ENCODE data around the gene KRT83. TPM values are rescaled to one million over a fixed set of nuclear protein-coding genes. Genes with fewer than 3 reads are reported as not detected.

KRT83 gene
- polyA plus RNA-seq, 2 of the 4 experiments (the other 2 are of a cell fraction): 20.4 to 44.8 TPM

GRCh38 chr12:52319097-52319496, 2.1 kb downstream of the KRT83 start:
- FAIRE-seq (no peak), ATAC-seq (peak in 1 of 2 experiments; percentile 51; a peak in 2 of 6 replicates), DNase-seq (ENCODE audit: low read depth in 1 of 2, low spot score in 1 of 2) (peak in 1 of 2 experiments; percentile 59)
- Histone ChIP-seq H3K4me1 (peaks cover 7% of the 10 kb centered on the region; the same call in 1 of the 3 replicates), H3K4me2 (no peak overlapping the region), H3K4me3 (no peak overlapping the region), H3K9me3 (no peaks in the 10 kb centered on the region), H3K27ac (peak overlapping the region; percentile 51 to 81)
- TF ChIP-seq RAD21 (conservative IDR thresholded peaks at IDR 0.05 in 1 of 2, IDR thresholded peaks at IDR 0.05 in 1 of 2) (peak; percentile 52 to 57; a peak in 4 of 5 replicates), ZNF302 (CRISPR knock-in tag; IDR thresholded peaks at IDR 0.05) (no peak), CTCF (IDR thresholded peaks at IDR 0.05) (peak; percentile 29), HDAC2 (IDR thresholded peaks at IDR 0.05) (no peak), ZSCAN20 (CRISPR knock-in tag; IDR thresholded peaks at IDR 0.05) (no peak), SMC3 (IDR thresholded peaks at IDR 0.05) (peak; percentile 23; the same call in 1 of the 3 replicates)
- WGBS (ENCODE audit: missing lambda C conversion rate): 69% methylated on average over 11 of the region's 11 CpGs
- POLR2A ChIA-PET: interaction anchor here (0.5 to 1.7 kb wide), 7 partner anchors 31 to 67 kb away, joined by 3 to 6 read pairs (median 5); no protein-coding TSS in a partner anchor
- CTCF ChIA-PET: interaction anchor here (0.6 to 15.7 kb wide), 20 partner anchors 8 to 566 kb away, joined by 3 to 387 read pairs (median 4); partner anchors contain the start of gene KRT86

- peaks cover 7% of the 10 kb centered on the region; the same call in 1 of the 3 replicates for H3K4me1 ChIP-seq
- H3K4me3 ChIP-seq: no peak overlapping the region
- ATAC-seq (no peak), FAIRE-seq (no peak), DNase-seq (ENCODE audit: low read depth in 1 of 2, low spot score in 1 of 2) (no peak)
- ChIA-PET POLR2A (interaction anchor here (0.5 to 1.7 kb wide), 8 partner anchors 30 to 172 kb away, joined by 3 to 6 read pairs (median 4); no protein-coding TSS in a partner anchor), CTCF (interaction anchor here (0.8 to 15.7 kb wide), 20 partner anchors 9 to 566 kb away, joined by 3 to 387 read pairs (median 4); partner anchors contain the start of gene KRT86)
- H3K4me2 ChIP-seq: no peak overlapping the region
- WGBS (ENCODE audit: missing lambda C conversion rate): 92% methylated on average over 11 of the region's 11 CpGs
- H3K27ac ChIP-seq: peak overlapping the region; percentile 51 to 81
- TF ChIP-seq RAD21 (conservative IDR thresholded peaks at IDR 0.05 in 1 of 2, IDR thresholded peaks at IDR 0.05 in 1 of 2): no peak
- no peak for TF ChIP-seq EHMT2 (IDR thresholded peaks at IDR 0.05; ENCODE audit: low read depth)
- no peak for TF ChIP-seq CBX2 (IDR thresholded peaks at IDR 0.05; ENCODE audit: borderline replicate concordance, low read depth)
- TF ChIP-seq SREBF2 (IDR thresholded peaks at IDR 0.05): no peak
- TF ChIP-seq HES2 (IDR thresholded peaks at IDR 0.05): no peak
- TF ChIP-seq SMC3 (IDR thresholded peaks at IDR 0.05): no peak
- TF ChIP-seq RCOR1 (IDR thresholded peaks at IDR 0.05; ENCODE audit: low read depth, low read length): no peak
- no peak for TF ChIP-seq HDAC2 (IDR thresholded peaks at IDR 0.05)
- TF ChIP-seq RNF2 (IDR thresholded peaks at IDR 0.05; ENCODE audit: borderline replicate concordance, low read depth): no peak
- H3K9me3 ChIP-seq: no peaks in the 10 kb centered on the region
These were observed 2.8 kb downstream of the KRT83 start for GRCh38 chr12:52318241-52318990.

- ATAC-seq (no peak), FAIRE-seq (no peak), DNase-seq (ENCODE audit: low read depth in 1 of 2, low spot score in 1 of 2) (no peak)
- Histone ChIP-seq H3K4me2 (no peak overlapping the region), H3K9me3 (no peaks in the 10 kb centered on the region), H3K27ac (peak overlapping the region; percentile 51 to 81; a peak in 5 of 6 replicates), H3K4me1 (peaks cover 7% of the 10 kb centered on the region; the same call in 1 of the 3 replicates), H3K4me3 (no peak overlapping the region)
- TF ChIP-seq NR3C1 (IDR thresholded peaks at IDR 0.05): no peak
- no peak for TF ChIP-seq RFX5 (IDR thresholded peaks at IDR 0.05)
- no peak for TF ChIP-seq REST (IDR thresholded peaks at IDR 0.05)
- no peak for TF ChIP-seq FOXS1 (CRISPR knock-in tag; IDR thresholded peaks at IDR 0.05)
- no peak for TF ChIP-seq ATOH8 (CRISPR knock-in tag; IDR thresholded peaks at IDR 0.05; ENCODE audit: low read depth)
- TF ChIP-seq CEBPB (IDR thresholded peaks at IDR 0.05): no peak
- WGBS (ENCODE audit: missing lambda C conversion rate): 93% methylated on average over 12 of the region's 12 CpGs
- ChIA-PET CTCF (interaction anchor here (1.3 to 15.7 kb wide), 8 partner anchors 8 to 567 kb away, joined by 3 to 387 read pairs (median 8); partner anchors contain the start of gene KRT86), POLR2A (no interaction called here)
These were observed 3.6 kb downstream of the KRT83 start for GRCh38 chr12:52317468-52318052.
